Hypothalamus (tissue), 51 donors: ENCODE data around the gene PLCB3.

ENCODE experiments used
- DNase-seq, 51 donors: peaks; one replicate each; lab custom pipeline; 2025; lab: John Stamatoyannopoulos, UW

The PLCB3 gene

DNA sequence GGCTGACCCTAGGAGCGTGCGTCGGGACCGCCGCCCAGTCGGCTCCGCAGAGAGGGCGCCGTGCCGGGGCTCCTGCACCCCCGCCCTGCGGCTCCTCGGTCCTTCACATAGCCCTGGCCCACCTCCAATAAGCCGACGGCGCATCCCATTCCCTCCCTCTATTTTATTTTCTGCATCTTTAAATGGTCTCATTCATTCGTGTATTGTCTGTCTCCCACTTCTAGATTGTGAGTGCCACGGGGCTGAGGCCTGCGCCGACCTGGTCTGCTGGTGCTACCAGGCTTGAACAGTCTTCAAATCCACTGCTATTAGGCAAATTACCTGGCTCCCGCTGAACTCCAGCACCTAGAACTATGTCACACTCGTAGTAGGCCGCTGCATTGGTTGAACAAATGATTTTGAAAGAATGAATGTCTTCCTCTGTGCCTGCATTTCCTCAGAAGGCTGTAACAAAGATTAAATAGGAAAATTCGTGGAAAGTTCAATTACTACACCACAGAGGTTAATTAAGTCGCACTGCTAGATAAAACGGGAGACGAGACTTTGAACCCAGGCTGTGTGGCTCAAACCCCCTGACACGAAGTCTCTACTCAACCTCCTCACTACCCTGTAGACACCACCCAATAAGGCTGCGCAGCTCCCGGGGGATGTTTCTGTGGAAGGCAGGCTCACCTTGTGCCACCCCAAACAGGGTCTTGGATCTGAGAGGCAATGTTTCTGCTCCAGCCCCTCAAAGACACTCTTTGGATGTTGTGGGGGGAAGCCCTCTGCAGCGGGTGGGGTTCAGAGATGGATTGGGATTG is 3.4 kb upstream of the PLCB3 start:
- no peak for DNase-seq

DNA sequence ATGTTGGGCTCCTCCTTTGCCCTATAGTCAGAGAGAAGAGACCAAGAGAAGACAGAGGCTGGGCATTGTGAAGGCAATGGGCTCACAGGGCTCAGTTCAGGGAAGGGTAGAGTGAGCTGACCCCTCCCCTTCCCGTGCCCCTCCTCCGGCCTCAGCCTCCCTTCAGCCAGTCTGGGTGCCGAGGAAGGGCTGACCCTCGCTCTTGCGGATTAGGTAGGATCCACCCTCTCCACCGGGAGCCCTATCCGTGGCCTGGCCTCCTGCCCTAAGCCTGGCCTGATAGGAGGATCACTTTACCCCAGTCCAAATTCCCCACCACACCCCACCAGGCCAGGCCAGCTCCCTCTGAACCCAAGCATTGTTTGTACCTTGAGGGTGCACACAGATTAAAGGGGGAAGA is 2.8 kb upstream of the PLCB3 start:
- no peak for DNase-seq

GRCh38 chr11:64249038-64249437 is 2.3 kb upstream of the PLCB3 start:
- no peak for DNase-seq

DNA sequence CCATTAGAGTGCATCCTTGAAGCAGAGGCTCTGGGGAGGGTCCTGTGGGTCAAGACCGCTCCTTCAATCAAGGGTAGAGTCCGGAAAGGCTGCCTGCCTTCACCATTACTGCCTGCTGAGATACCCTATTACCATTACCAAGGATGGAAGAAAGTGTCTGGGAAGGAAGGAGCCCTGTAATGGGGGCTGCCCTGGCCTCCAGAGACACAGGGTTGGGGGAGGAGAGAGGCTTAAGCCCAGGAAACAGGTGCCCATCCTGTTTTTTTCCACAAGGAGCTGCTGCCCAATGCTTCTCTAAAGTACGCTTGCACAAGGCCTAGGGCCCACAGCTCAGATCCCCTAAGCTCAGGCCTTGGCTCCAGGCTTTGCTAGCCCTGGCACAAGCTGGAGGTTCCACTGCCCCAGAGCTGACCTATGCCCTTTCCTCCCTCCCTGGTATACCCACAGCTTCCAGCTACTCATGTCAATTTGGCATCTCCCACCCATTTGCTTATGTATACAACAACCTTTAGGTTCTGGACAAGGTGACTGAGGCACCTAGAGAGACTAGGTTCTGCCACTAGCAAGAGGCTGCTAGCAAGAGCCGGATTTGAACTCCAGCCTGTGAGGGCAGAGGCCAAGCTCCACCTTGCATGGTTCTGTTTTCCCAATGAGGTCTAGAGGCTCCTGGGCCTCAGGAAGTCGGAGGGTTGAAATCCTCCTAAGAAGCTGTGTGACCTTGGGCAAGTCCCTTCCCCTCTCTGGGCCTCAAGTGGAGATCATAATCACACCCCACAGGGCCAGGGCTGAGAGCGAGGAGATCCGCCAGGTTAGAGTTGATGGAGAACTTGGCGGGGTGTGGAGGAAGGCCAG is 1.5 kb upstream of the PLCB3 start:
- DNase-seq: no peak

DNA sequence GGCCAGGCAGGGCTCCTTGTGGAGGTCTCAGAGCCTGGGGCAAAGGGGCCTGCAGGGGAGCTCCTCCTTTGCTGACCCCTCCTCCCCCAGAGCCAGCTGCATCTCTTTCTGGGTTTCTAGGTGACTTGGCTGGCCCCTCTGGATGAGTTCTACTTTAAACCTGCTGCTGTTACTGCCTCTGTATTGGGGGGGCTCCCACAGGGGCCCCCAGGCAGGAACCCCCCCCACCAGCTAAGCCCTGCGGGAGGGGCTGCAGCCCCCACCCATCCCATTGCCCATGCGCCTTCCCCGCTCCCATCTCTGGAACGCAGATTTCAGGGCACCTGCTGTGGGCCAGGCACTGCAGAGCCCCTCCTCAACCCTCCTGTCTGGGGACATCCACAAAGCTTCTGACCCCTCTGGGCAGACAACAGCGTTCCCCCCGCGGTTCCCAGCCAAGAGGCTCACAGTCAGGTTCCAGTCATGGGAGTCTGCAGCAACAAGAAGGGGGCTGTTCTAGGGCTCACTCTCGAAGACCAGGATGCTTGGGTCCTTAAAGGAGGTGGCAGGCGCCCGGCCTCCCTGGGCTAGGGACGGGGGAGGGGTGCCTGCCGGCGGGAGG is 815 bp upstream of the PLCB3 start:
- no peak for DNase-seq

- DNase-seq: no peak
These were observed 348 bp downstream of the PLCB3 start for GRCh38 chr11:64251753-64252002.

DNA sequence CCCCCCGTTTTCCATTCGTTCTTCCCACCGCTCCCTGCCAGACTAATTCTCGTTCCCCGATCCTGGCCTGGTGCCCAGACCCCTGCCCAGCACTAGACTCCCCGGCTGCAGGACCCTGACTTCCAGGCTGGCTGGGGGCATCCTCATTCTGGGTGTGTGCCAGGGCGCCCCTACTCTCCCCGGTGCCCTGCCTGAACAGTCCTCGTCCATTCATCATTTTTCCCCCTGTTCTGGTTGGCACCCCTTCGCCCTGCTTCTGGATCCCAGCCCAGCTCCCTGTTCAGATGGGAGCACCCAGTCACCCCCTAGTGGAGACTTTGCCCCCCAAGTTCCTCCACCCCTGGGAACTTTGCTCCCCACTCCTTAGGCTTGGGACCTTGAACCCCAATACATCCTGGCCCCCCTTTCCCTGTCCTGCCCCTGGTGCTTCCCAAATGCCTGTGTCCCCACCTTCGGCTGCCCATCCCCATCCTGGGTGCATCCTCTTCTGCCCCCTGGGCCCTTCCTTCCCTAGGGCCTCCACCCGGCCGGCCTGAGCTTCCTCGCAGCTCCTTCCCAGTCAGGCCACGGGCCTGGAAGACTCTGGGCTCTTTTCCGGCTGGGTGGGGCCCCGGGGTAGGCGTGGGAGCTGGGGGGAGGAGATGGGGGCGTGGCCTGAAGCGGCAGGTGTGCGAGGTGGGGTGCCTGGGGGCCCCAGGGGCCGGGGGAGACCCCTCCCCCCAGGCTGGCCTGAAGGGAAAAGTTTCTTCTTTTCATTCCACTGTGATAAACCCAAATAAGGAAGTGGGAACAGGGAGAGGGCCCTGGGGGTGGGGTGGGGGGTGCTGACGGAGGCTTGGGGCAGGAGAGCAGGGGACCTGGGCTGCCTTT is 908 bp downstream of the PLCB3 start:
- peak in 3 of 51 donors; percentile 16 to 41 (median 21) for DNase-seq

DNA sequence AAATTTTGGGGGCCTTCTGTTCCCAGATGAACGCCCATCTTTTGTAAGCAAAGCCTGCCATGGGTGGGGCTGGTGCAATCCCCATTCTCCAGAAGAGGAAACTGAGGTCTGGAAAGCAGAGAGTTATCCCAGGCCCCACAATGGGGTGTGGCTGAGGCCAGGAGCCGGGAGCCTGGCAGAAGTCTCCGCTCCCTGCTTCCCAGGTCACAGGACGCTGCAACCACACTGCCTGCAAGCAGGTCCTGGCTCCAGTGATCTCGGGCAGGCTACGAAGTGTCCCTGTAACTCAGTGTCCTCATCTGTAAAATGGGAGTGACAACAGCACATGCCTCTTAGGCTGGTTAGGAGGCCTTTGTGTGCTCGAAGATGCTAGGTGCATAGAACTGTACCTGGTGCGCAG is 1.7 kb downstream of the PLCB3 start:
- DNase-seq: no peak

DNA sequence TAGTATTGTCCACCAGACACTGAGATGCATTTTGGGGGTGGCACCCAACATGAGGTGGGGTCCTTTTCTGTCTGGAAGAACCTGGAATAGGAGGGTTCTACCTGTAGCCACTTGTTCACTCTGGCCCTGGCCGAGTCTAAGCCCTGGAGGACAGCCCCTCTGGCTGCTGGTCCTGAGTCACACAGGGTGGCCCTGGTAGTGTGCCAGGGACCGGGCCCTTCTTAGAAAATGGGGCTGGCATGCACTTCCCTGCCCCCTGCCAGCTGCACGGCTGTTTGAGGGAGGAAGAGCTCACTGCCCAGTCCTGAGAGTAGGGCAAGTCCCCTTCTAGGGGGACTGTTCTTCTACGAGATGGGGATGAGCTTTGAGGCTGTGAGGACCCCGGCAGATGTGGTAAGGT is 2.2 kb downstream of the PLCB3 start:
- peak in 34 of 51 donors; percentile 9 to 82 (median 52) for DNase-seq

DNA sequence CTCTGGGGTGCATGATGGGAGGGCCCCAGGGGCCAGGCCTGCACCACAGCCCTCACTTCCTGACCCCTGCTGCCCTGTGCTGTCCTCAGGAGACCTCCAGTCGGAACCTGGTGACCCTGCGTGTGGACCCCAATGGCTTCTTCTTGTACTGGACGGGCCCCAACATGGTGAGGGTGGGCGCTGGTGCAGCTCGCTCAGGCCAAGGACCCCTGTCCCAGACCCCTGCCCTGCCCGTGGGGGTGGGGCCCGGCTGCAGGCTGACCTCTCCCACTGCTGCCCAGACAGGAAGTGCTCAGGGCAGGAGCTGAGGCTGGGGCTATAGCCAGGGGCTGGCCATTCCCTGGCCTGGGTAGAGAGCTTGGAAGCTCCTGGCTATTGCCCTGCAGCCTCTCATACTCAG is 3.0 kb downstream of the PLCB3 start:
- DNase-seq: no peak

DNA sequence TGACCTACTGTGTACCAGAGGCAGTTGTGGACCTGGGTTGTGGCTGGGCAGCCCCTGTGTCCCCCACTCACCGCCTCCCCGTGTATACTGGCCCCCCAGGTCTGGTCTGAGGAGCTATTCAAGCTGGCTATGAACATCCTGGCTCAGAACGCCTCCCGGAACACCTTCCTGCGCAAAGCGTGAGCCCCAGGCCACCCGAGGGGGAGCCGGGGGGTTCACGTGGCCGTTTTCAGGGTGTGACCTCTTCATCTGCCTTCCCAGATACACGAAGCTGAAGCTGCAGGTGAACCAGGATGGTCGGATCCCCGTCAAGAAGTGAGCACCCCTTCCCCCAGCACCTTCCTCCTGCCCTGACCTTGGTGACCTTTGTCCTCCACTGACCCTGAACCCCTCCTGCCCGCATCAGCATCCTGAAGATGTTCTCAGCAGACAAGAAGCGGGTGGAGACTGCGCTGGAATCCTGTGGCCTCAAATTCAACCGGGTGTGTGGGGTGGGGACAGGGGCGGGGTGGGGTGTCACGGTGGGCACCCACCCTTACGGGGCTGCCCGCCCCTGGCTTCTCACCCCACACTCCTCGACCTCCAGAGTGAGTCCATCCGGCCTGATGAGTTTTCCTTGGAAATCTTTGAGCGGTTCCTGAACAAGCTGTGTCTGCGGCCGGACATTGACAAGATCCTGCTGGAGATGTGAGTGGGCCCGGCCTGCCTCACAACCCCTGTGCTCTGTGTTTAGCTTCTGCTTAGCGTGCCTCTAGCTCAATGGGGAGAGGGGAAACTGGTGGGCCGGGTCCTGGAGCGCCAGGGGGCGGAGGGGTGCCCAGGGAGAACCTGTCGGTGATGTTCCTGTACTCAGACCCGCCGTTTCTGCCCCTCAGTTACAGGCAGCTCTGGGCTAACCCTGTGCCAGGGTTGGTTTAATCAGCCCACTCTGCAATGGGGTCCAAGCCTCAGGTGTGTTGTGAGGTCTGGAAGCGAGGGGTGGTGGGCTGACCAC is 4.1 kb downstream of the PLCB3 start:
- no peak for DNase-seq

DNA sequence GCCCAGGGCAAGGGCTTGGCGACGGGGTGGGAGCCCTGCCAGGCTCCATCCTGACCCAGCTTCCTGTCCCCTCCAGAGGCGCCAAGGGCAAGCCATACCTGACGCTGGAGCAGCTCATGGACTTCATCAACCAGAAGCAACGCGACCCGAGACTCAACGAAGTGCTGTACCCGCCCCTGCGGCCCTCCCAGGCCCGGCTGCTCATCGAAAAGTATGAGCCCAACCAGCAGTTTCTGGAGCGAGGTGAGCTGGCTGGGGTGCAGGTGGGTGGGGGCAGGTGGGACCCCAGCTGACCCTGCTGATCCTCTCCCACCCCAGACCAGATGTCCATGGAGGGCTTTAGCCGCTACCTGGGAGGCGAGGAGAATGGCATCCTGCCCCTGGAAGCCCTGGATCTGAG is 5.0 kb downstream of the PLCB3 start:
- no peak for DNase-seq

- DNase-seq: no peak
These were observed 7.0 kb downstream of the PLCB3 start for GRCh38 chr11:64258356-64258755.

DNA sequence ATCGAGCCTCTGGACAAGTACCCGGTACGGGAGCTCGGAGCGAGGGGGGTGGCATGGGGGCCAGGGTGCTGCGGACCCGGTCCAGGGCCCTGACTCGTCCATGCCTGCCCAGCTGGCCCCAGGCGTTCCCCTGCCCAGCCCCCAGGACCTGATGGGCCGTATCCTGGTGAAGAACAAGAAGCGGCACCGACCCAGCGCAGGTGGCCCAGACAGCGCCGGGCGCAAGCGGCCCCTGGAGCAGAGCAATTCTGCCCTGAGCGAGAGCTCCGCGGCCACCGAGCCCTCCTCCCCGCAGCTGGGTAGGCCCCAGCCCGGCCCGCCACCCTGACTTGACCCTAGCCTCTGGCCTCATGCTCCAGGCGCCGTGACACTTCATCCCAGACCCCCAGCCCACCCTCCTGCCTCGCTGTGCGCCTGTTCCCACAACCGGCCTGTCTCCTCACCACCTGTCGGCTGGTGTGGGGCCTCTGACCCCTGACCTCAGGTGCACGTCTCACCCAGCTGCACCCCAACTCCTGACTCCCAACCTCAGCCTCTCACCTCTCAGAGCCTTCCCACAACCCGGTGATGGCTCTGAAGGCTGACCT is 7.7 kb downstream of the PLCB3 start:
- no peak for DNase-seq

DNA sequence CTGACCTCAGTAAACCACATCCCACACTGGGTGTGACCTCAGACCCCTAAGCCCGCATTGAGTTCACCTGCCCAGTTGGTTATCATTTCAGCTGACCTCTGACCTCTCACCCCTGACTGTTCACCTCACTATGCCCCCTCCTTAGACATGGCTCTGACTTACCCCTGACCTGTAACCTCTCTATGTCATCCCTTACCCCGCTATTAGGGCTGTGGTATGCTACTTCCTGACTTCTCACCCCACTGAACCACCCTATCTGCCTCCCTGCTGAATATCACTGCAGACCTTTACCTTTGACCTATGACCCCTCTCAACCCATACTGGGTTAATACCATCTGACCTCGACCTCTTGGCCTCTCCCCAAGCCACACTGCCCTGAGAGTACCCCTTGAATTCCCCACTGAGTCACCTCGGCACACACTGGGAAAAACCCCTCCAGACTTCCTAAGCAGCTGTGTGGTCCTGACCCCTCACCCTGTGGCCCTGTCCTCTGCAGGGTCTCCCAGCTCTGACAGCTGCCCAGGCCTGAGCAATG is 8.3 kb downstream of the PLCB3 start:
- DNase-seq: no peak

- DNase-seq: no peak
These were observed 8.9 kb downstream of the PLCB3 start for GRCh38 chr11:64260147-64260708.

- DNase-seq: no peak
These were observed 10.3 kb downstream of the PLCB3 start for GRCh38 chr11:64261556-64262080.

DNA sequence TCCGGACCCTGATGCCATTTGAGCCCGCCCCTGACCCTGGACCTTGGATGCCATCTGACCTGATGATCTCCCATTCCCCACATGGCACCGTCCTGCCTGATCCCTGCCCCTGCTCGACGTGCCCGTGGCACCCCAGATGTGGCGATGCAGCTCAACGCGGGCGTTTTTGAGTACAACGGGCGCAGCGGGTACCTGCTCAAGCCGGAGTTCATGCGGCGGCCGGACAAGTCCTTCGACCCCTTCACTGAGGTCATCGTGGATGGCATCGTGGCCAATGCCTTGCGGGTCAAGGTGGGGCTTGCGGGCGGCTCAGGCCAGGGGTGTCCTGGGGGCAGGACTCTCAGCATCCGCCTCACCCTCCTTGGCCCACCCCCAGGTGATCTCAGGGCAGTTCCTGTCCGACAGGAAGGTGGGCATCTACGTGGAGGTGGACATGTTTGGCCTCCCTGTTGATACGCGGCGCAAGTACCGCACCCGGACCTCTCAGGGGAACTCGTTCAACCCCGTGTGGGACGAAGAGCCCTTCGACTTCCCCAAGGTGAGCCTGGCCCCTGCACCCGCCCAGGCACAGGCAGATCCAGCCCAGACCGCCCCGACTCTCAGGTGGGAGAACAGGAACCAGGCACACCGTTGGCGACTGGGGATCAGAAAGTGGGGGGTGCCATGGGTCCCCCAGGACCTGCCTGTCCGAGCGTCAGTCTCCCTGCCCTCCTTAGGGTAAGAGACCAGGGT is 11.1 kb downstream of the PLCB3 start:
- no peak for DNase-seq
